K562 (cell line): ENCODE data around the gene CDC37. TPM values are rescaled to one million over a fixed set of nuclear protein-coding genes. Genes with fewer than 3 reads are reported as not detected.

Experiments used
- BACH1 ChIP-seq: fragments of 200-800 bp; sonication (Bioruptor generic); IDR thresholded peaks from 2 replicates; pipeline ENCODE4 v1.6.1; 2016; ENCODE audit warnings: missing genetic modification characterization, missing compliant biosample characterization
- EP300 ChIP-seq: IDR thresholded peaks from 2 replicates; pipeline ENCODE4 v1.6.1; 2012; ENCODE audit warnings: low read length, improper control_type of control experiment
- FUS ChIP-seq: fragments of 200-400 bp; formaldehyde crosslinking; optimal IDR thresholded peaks from 2 replicates; pipeline ENCODE3; 2017; ENCODE audit warnings: low read depth, low read length
- GABPB2 ChIP-seq: fragments of 250-450 bp; sonication (Bioruptor Pico); conservative IDR thresholded peaks from 2 replicates; pipeline ENCODE4 v1.5.1; 2021; ENCODE audit warnings: mild to moderate bottlenecking
- HNRNPH1 ChIP-seq: fragments of 200-400 bp; formaldehyde crosslinking; optimal IDR thresholded peaks from 2 replicates; pipeline ENCODE3; 2017; ENCODE audit warnings: low read depth, mild to moderate bottlenecking, low read length, moderate library complexity
- JUN ChIP-seq, 2 experiments: sonication (generic) in 1 of 2; formaldehyde crosslinking in 1 of 2; IDR thresholded peaks; 2 replicates each; pipeline versions ENCODE4 v1.6.1 to v1.8.0; 2012 to 2022; ENCODE audit warnings: borderline replicate concordance in 2 of 2, mild to moderate bottlenecking in 2 of 2, improper control_type of control experiment in 1 of 2, low read depth in 1 of 2, low read length in 1 of 2, missing genetic modification reagents in 1 of 2
- JUNB ChIP-seq: fragments of 450-650 bp; formaldehyde crosslinking; conservative IDR thresholded peaks from 2 replicates; pipeline ENCODE4 v1.4.0; 2020; ENCODE audit warnings: mild to moderate bottlenecking
- POLR2AphosphoS2 ChIP-seq: IDR thresholded peaks from 2 replicates; pipeline ENCODE4 v1.6.1; 2012; ENCODE audit warnings: low read length, improper control_type of control experiment
- RBM15 ChIP-seq: fragments of 200-400 bp; formaldehyde crosslinking; IDR thresholded peaks from 2 replicates; pipeline ENCODE4 v1.6.1; 2018; ENCODE audit warnings: mild to moderate bottlenecking, low read length, moderate library complexity; ENCODE audit not compliant: insufficient read depth
- RNF2 ChIP-seq: sonication (generic); IDR thresholded peaks from 2 replicates; pipeline ENCODE4 v1.6.1; 2016
- STAT5B ChIP-seq: fragments of 250-450 bp; sonication (Bioruptor Pico); IDR thresholded peaks from 2 replicates; pipeline ENCODE4 v1.8.0; 2021; ENCODE audit warnings: mild to moderate bottlenecking, inconsistent platforms
- ZC3H8 ChIP-seq: fragments of 450-650 bp; IDR thresholded peaks from 2 replicates; pipeline ENCODE4 v1.6.1; 2017
- ZNF324 ChIP-seq: fragments of 250-450 bp; sonication (Bioruptor Pico); IDR thresholded peaks from 2 replicates; pipeline ENCODE4 v1.4.0; 2020; ENCODE audit warnings: mild to moderate bottlenecking
- ZNF507 ChIP-seq: conservative IDR thresholded peaks from 2 replicates; pipeline ENCODE4 v1.6.1; 2017; ENCODE audit warnings: missing genetic modification characterization, missing compliant biosample characterization
- ZNF584 ChIP-seq: fragments of 200-800 bp; sonication (Bioruptor generic); IDR thresholded peaks from 2 replicates; pipeline ENCODE4 v1.6.1; 2016; ENCODE audit warnings: low read depth, mild to moderate bottlenecking, missing genetic modification characterization, missing compliant biosample characterization
- polyA plus RNA-seq, 8 experiments: library from polyadenylated mRNA; depleted of rRNA in 4 of 8; stranded (reverse) in 5 of 8; unstranded in 3 of 8; fragments of >200 nt; fragmentation: Nextera tagmentation in 2 of 8; fragmentation: Illumina TruSeq in 1 of 8; extraction: Ambion mirVana in 2 of 8; extraction: Trizol in 1 of 8; gene quantifications; 2 replicates each; pipeline versions ENCODE4 v1.2.1 to v1.2.3, GENCODE V29; 2011 to 2014; ENCODE audit warnings: inconsistent platforms in 1 of 8, missing spikeins in 1 of 8
- total RNA-seq, 7 experiments: library from RNA; depleted of rRNA in 6 of 7; stranded (reverse); fragments of >200 nt in 6 of 7; fragmentation: Illumina TruSeq in 2 of 7; extraction: Trizol in 2 of 7; gene quantifications; 2 replicates each; pipeline versions ENCODE4 v1.2.1 to v1.2.3, GENCODE V29; 2011 to 2021; ENCODE audit warnings: low replicate concordance in 1 of 7
- TF ChIP-seq, protein P1 (sequence below): IDR thresholded peaks from 2 replicates; pipeline ENCODE4 v1.6.1; 2011; ENCODE audit warnings: borderline replicate concordance, low read depth, mild to moderate bottlenecking, moderate library complexity, low read length; ENCODE audit not compliant: insufficient read depth, poor library complexity, severe bottlenecking
- TF ChIP-seq, protein P2 (sequence below): fragments of 450-650 bp; IDR thresholded peaks from 2 replicates; pipeline ENCODE4 v1.6.1; 2017; ENCODE audit warnings: antibody characterized with exemption
- TF ChIP-seq, protein P3 (sequence below): fragments of 250-450 bp; sonication (Bioruptor Pico); IDR thresholded peaks from 2 replicates; pipeline ENCODE4 v1.9.0; 2021; ENCODE audit warnings: mild to moderate bottlenecking, inconsistent platforms
- TF ChIP-seq, protein P4 (sequence below): fragments of 450-650 bp; IDR thresholded peaks from 2 replicates; pipeline ENCODE4 v1.6.1; 2016; ENCODE audit warnings: antibody characterized with exemption

CDC37 gene
- total and polyA plus RNA-seq, 9 of the 15 experiments (the other 6 are each of a cell fraction or from before 2014, with no cell fraction given), result 6.6 to 538 (median 227) TPM

DNA sequence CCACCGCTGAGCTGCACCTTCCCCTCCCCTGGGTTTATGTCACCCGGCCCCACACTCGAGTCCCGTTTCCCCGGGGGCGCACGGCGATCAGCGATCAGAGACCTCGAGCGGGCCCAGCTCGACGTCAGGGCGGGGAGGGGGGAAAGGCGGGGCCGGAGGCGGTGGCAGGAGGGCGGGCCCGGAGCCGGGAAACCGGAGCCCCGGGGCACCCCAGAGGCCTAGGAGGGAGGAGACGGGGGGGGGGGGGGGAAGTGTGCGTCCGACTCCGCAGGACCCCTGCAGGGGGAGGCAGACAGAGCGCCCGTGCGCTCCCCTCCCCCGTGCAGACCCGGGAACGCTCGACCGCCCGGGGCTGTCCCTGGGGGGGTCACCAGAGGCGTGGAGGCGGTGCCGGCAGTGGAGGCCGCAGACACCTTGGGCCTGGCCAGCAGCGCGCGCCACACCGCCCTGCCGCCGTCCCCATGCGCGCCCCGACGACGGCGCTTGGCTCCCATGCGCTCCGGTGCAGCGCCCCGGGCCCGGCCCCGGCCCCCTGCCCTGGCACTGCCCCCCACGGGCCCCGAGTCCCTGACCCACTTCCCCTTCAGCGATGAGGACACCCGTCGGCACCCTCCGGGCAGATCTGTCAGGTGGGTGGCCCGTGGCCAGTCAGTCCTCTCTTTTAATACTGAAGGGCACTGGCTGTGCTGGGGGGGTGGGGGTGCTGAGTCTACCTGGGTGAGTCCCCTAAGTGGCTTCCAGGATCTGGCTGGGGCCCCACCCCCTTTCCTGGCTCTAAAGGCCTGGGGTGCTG lies 28.8 kb upstream of the CDC37 start (continued):
- no peak for TF ChIP-seq ZNF584 (CRISPR knock-in tag)
- TF ChIP-seq, protein P1, sequence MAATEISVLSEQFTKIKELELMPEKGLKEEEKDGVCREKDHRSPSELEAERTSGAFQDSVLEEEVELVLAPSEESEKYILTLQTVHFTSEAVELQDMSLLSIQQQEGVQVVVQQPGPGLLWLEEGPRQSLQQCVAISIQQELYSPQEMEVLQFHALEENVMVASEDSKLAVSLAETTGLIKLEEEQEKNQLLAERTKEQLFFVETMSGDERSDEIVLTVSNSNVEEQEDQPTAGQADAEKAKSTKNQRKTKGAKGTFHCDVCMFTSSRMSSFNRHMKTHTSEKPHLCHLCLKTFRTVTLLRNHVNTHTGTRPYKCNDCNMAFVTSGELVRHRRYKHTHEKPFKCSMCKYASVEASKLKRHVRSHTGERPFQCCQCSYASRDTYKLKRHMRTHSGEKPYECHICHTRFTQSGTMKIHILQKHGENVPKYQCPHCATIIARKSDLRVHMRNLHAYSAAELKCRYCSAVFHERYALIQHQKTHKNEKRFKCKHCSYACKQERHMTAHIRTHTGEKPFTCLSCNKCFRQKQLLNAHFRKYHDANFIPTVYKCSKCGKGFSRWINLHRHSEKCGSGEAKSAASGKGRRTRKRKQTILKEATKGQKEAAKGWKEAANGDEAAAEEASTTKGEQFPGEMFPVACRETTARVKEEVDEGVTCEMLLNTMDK, result peak; percentile 87
- no peak for TF ChIP-seq POLR2AphosphoS2
- TF ChIP-seq JUNB (CRISPR knock-in tag), result no peak
- no peak for TF ChIP-seq RNF2
- TF ChIP-seq, protein P2, sequence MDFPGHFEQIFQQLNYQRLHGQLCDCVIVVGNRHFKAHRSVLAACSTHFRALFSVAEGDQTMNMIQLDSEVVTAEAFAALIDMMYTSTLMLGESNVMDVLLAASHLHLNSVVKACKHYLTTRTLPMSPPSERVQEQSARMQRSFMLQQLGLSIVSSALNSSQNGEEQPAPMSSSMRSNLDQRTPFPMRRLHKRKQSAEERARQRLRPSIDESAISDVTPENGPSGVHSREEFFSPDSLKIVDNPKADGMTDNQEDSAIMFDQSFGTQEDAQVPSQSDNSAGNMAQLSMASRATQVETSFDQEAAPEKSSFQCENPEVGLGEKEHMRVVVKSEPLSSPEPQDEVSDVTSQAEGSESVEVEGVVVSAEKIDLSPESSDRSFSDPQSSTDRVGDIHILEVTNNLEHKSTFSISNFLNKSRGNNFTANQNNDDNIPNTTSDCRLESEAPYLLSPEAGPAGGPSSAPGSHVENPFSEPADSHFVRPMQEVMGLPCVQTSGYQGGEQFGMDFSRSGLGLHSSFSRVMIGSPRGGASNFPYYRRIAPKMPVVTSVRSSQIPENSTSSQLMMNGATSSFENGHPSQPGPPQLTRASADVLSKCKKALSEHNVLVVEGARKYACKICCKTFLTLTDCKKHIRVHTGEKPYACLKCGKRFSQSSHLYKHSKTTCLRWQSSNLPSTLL, result no peak
- TF ChIP-seq STAT5B, result no peak
- TF ChIP-seq EP300, result no peak
- no peak for TF ChIP-seq RBM15
- TF ChIP-seq, protein P3, sequence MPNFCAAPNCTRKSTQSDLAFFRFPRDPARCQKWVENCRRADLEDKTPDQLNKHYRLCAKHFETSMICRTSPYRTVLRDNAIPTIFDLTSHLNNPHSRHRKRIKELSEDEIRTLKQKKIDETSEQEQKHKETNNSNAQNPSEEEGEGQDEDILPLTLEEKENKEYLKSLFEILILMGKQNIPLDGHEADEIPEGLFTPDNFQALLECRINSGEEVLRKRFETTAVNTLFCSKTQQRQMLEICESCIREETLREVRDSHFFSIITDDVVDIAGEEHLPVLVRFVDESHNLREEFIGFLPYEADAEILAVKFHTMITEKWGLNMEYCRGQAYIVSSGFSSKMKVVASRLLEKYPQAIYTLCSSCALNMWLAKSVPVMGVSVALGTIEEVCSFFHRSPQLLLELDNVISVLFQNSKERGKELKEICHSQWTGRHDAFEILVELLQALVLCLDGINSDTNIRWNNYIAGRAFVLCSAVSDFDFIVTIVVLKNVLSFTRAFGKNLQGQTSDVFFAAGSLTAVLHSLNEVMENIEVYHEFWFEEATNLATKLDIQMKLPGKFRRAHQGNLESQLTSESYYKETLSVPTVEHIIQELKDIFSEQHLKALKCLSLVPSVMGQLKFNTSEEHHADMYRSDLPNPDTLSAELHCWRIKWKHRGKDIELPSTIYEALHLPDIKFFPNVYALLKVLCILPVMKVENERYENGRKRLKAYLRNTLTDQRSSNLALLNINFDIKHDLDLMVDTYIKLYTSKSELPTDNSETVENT (CRISPR knock-in tag), result peak; percentile 72; the same call in 1 of the 2 replicates
- TF ChIP-seq ZNF324 (CRISPR knock-in tag), result no peak
- TF ChIP-seq, protein P4, sequence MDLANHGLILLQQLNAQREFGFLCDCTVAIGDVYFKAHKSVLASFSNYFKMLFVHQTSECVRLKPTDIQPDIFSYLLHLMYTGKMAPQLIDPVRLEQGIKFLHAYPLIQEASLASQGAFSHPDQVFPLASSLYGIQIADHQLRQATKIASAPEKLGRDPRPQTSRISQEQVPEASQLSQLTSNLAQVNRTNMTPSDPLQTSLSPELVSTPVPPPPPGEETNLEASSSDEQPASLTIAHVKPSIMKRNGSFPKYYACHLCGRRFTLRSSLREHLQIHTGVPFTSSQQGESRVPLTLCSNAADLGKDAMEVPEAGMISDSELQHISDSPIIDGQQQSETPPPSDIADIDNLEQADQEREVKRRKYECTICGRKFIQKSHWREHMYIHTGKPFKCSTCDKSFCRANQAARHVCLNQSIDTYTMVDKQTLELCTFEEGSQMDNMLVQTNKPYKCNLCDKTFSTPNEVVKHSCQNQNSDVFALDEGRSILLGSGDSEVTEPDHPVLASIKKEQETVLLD, result peak; percentile 87
- TF ChIP-seq FUS, result no peak
- TF ChIP-seq HNRNPH1, result no peak
- TF ChIP-seq JUN (IDR thresholded peaks at IDR 0.05; ENCODE audit: borderline replicate concordance, low read depth, low read length), result no peak
- TF ChIP-seq JUN (CRISPR knock-in tag; IDR thresholded peaks at IDR 0.05; ENCODE audit: borderline replicate concordance), result no peak
- TF ChIP-seq GABPB2 (CRISPR knock-in tag), result no peak
- no peak for TF ChIP-seq ZNF507 (tag)
- no peak for TF ChIP-seq ZC3H8
- TF ChIP-seq BACH1 (tag), result no peak
